ENCODE measurements around the gene CLCN6. TPM values are rescaled to one million over a fixed set of nuclear protein-coding genes. Genes with fewer than 3 reads are reported as not detected.

CLCN6 gene
- total and polyA plus RNA-seq, 2 of the 8 experiments (the other 6 are each of a cell fraction or from before 2014, with no cell fraction given): 15.7 to 26.0 TPM

GRCh38 chr1:11795238-11795890, 10.6 kb upstream of the CLCN6 start:
- no peak overlapping the region for H2BK5ac ChIP-seq (ENCODE audit: low read depth, low read length)
- H2BK15ac ChIP-seq (ENCODE audit: low read length): no peak overlapping the region
- H4K5ac ChIP-seq (ENCODE audit: insufficient read length, low read depth, low read length): no peak overlapping the region
- H4K91ac ChIP-seq (replicated peaks; ENCODE audit: insufficient read length, low read length): no peak overlapping the region
- no peak overlapping the region for H2AFZ ChIP-seq (ENCODE audit: low read length)
- H3K79me2 ChIP-seq (ENCODE audit: control insufficient read depth in 1 of 2, insufficient read depth in 2 of 2, low read length in 2 of 2): no peaks in the 10 kb centered on the region
- H3K4me3 ChIP-seq (ENCODE audit: extremely low read depth in 1 of 4, insufficient read depth in 2 of 4, low read depth in 3 of 4, low read length in 4 of 4): no peak overlapping the region
- peaks cover 6 to 25% (median 14%) of the 10 kb centered on the region in 4 experiments; a peak in 6 of 8 replicates for H3K36me3 ChIP-seq (ENCODE audit: control insufficient read depth in 2 of 4, insufficient read depth in 4 of 4, low read length in 3 of 4)
- no peaks in the 10 kb centered on the region for H3K9me3 ChIP-seq (ENCODE audit: insufficient read depth in 2 of 2, low read depth in 1 of 2, low read length in 1 of 2)
- H3K9ac ChIP-seq (replicated peaks in 1 of 4; ENCODE audit: extremely low read depth in 1 of 4, low read depth in 3 of 4, low read length in 3 of 4): no peak overlapping the region
- CTCF ChIA-PET (ENCODE audit: partially characterized antibody): interaction anchor here (0.6 to 4.2 kb wide), 8 partner anchors 8 to 419 kb away, joined by 3 to 34 read pairs (median 3); no protein-coding TSS in a partner anchor
- 82% methylated on average over 14 of the region's 14 CpGs; no CpG with 5 or more reads in 1 of the 2 experiments for WGBS, 2 experiments (ENCODE audit: extremely low coverage in 1 of 2, insufficient coverage in 1 of 2, insufficient read length in 1 of 2, insufficient replicate concordance in 2 of 2, low coverage in 1 of 2, low lambda C conversion rate in 2 of 2, missing lambda C conversion rate in 1 of 2)
- no peak overlapping the region for H3K23ac ChIP-seq (ENCODE audit: insufficient read length)
- no peaks in the 10 kb centered on the region for H3K4me1 ChIP-seq (replicated peaks in 1 of 4; ENCODE audit: control insufficient read depth in 3 of 4, insufficient read depth in 4 of 4, low read length in 3 of 4)
- no peaks in the 10 kb centered on the region for H3K27me3 ChIP-seq (replicated peaks in 1 of 4; ENCODE audit: control insufficient read depth in 3 of 4, extremely low read depth in 1 of 4, insufficient read depth in 3 of 4, low read length in 3 of 4)
- H4K20me1 ChIP-seq (replicated peaks in 1 of 2; ENCODE audit: control insufficient read depth in 1 of 2, insufficient read depth in 2 of 2, low read length in 2 of 2): peaks cover 3 to 4% of the 10 kb centered on the region in 2 experiments
- FAIRE-seq: no peak
- no peak overlapping the region for H3K4ac ChIP-seq (replicated peaks; ENCODE audit: insufficient read length, low read depth, low read length)
- no peak overlapping the region for H2BK120ac ChIP-seq (replicated peaks; ENCODE audit: low read depth, low read length)
- TF ChIP-seq EZH2 (IDR thresholded peaks at IDR 0.05; ENCODE audit: low read depth, low read length, severe bottlenecking): no peak
- no peak for TF ChIP-seq USF2 (IDR thresholded peaks at IDR 0.05; ENCODE audit: low read length)
- no peak for TF ChIP-seq POU5F1 (IDR thresholded peaks at IDR 0.05; ENCODE audit: low read depth, low read length)
- no peak for TF ChIP-seq JUN (IDR thresholded peaks at IDR 0.05; ENCODE audit: low read depth, low read length)
- no peak for TF ChIP-seq CHD2 (IDR thresholded peaks at IDR 0.05; ENCODE audit: low read length)
- TF ChIP-seq HDAC6 (IDR thresholded peaks at IDR 0.05; ENCODE audit: low read depth, low read length): no peak
- no peak for TF ChIP-seq BRCA1 (IDR thresholded peaks at IDR 0.05; ENCODE audit: low read depth, low read length)
- no peak for TF ChIP-seq SAP30 (IDR thresholded peaks at IDR 0.05; ENCODE audit: insufficient read depth, insufficient replicate concordance, low read length)
- no peak for TF ChIP-seq SP1 (IDR thresholded peaks at IDR 0.05; ENCODE audit: low read depth, low read length)
- POLR2A ChIA-PET (ENCODE audit: partially characterized antibody): interaction anchor here (1.1 to 2.4 kb wide), 4 partner anchors 10 to 20 kb away, joined by 3 to 9 read pairs (median 3); no protein-coding TSS in a partner anchor
- no peak overlapping the region for H3K27ac ChIP-seq (ENCODE audit: low read depth, low read length)
- H3K4me2 ChIP-seq (ENCODE audit: insufficient read depth in 1 of 2, low read depth in 2 of 2, low read length in 2 of 2): no peak overlapping the region
- no peak overlapping the region for H3K56ac ChIP-seq (replicated peaks; ENCODE audit: insufficient read length, low read depth, low read length)
- no peak overlapping the region for H3K18ac ChIP-seq (ENCODE audit: extremely low read depth, low read length)
- H3K14ac ChIP-seq (ENCODE audit: insufficient read length): no peak overlapping the region
- H3K79me1 ChIP-seq (ENCODE audit: low read depth, low read length): no peaks in the 10 kb centered on the region; the same call in 1 of the 2 replicates
- no peak overlapping the region for H2BK12ac ChIP-seq (ENCODE audit: low read depth, low read length)
- no peak overlapping the region for H2AK5ac ChIP-seq (ENCODE audit: low read depth, low read length)
- no peaks in the 10 kb centered on the region for H3K23me2 ChIP-seq (ENCODE audit: low read depth, low read length)
- no peak for DNase-seq (ENCODE audit: low read depth in 1 of 2, low spot score in 2 of 2)
- no peak overlapping the region for H2BK20ac ChIP-seq (ENCODE audit: low read length)
- H4K8ac ChIP-seq (ENCODE audit: extremely low read depth, insufficient read depth, low read length): no peak overlapping the region
